Measurements from ENCODE around the gene ACTR8. TPM values are rescaled to one million over a fixed set of nuclear protein-coding genes. Genes with fewer than 3 reads are reported as not detected.
A peak's percentile ranks its signal among the peaks of the same experiment; 100 is the strongest.

The ACTR8 gene
- total RNA-seq, 6 donors from 2014 or later, result 16.2 to 29.7 (median 20.4) TPM

GRCh38 chr3:53892286-53892637 is 10.3 kb upstream of the ACTR8 start:
- DNase-seq (no peak), ATAC-seq (ENCODE audit: low FRiP score in 2 of 2) (no peak)
- TF ChIP-seq POLR2A (IDR thresholded peaks at IDR 0.05), result no peak
- no peak for TF ChIP-seq EP300 (IDR thresholded peaks at IDR 0.05)
- TF ChIP-seq CTCF (IDR thresholded peaks at IDR 0.05), result no peak
- no peak for TF ChIP-seq POLR2AphosphoS5 (IDR thresholded peaks at IDR 0.05)
- Histone ChIP-seq H3K4me3 (peak overlapping the region; percentile 7 to 92 (median 76)), H3K27ac (peak overlapping the region; percentile 93 to 99 (median 96)), H3K27me3 (no peaks in the 10 kb centered on the region), H3K9me3 (no peaks in the 10 kb centered on the region), H3K36me3 (peaks cover 0 to 11% (median 0%) of the 10 kb centered on the region in 4 donors), H3K4me1 (peaks cover 23 to 25% (median 23%) of the 10 kb centered on the region in 4 donors)
- WGBS, 2 donors, result 50 to 59% methylated on average over 4 of the region's 4 CpGs

- H3K4me3 ChIP-seq, result peak within 1 kb of the TSS; percentile 63 to 99 (median 91)
- DNase-seq (peak; percentile 94 to 99), ATAC-seq (ENCODE audit: low FRiP score in 2 of 2) (peak; percentile 99)
- peaks cover 23 to 25% (median 23%) of the 10 kb centered on the region in 4 donors for H3K4me1 ChIP-seq
- peaks cover 0 to 17% (median 0%) of the 10 kb centered on the region in 4 donors for H3K36me3 ChIP-seq
- TF ChIP-seq POLR2AphosphoS5 (IDR thresholded peaks at IDR 0.05), result peak; percentile 95 to 98
- peak in 2 of 6 experiments; percentile 10 to 11 for TF ChIP-seq CTCF (IDR thresholded peaks at IDR 0.05)
- peak; percentile 54 to 98 (median 96) for TF ChIP-seq POLR2A (IDR thresholded peaks at IDR 0.05)
- TF ChIP-seq EP300 (IDR thresholded peaks at IDR 0.05), result peak in 2 of 4 donors; percentile 19 to 51
- peak within 1 kb of the TSS; percentile 93 to 99 (median 96) for H3K27ac ChIP-seq
- WGBS, 2 donors, result 1 to 3% methylated on average over 8 to 73 of the region's 73 CpGs
- no peaks in the 10 kb centered on the region for H3K9me3 ChIP-seq
- H3K27me3 ChIP-seq, result no peaks in the 10 kb centered on the region
Observed at GRCh38 chr3:53891497-53892285, 9.7 kb upstream of the ACTR8 start, which contains the start of gene SELENOK. TSS of gene SELENOK (minus strand) at chr3:53891859.

GRCh38 chr3:53890726-53891475 is 8.9 kb upstream of the ACTR8 start:
- 7 to 9% methylated on average over 16 to 21 of the region's 21 CpGs for WGBS, 2 donors
- H3K4me1 ChIP-seq, result peaks cover 23 to 25% (median 23%) of the 10 kb centered on the region in 4 donors
- H3K36me3 ChIP-seq, result peaks cover 0 to 24% (median 2%) of the 10 kb centered on the region in 4 donors
- peak overlapping the region; percentile 93 to 99 (median 96) for H3K27ac ChIP-seq
- ATAC-seq (ENCODE audit: low FRiP score in 2 of 2) (peak in 1 of 2 donors; percentile 0), DNase-seq (peak in 1 of 2 donors; percentile 43)
- no peaks in the 10 kb centered on the region for H3K27me3 ChIP-seq
- H3K4me3 ChIP-seq, result peak overlapping the region; percentile 63 to 99 (median 91)
- TF ChIP-seq CTCF (IDR thresholded peaks at IDR 0.05), result no peak
- H3K9me3 ChIP-seq, result no peaks in the 10 kb centered on the region

- WGBS, 2 donors, result 89 to 100% methylated on average over 1 of the region's 1 CpG
- Histone ChIP-seq H3K36me3 (peaks cover 0 to 50% (median 8%) of the 10 kb centered on the region in 4 donors), H3K9me3 (no peaks in the 10 kb centered on the region), H3K4me1 (peaks cover 23 to 25% (median 23%) of the 10 kb centered on the region in 4 donors), H3K27me3 (no peaks in the 10 kb centered on the region), H3K27ac (no peak overlapping the region), H3K4me3 (no peak overlapping the region)
- no peak for DNase-seq
- ATAC-seq (ENCODE audit: low FRiP score in 2 of 2), result no peak
- TF ChIP-seq POLR2AphosphoS5 (IDR thresholded peaks at IDR 0.05) (no peak), POLR2A (IDR thresholded peaks at IDR 0.05) (no peak), EP300 (IDR thresholded peaks at IDR 0.05) (no peak), CTCF (IDR thresholded peaks at IDR 0.05) (no peak)
Observed at GRCh38 chr3:53888232-53888631, 6.3 kb upstream of the ACTR8 start.

Measured in upper lobe of left lung (tissue), 6 donors.